A673 (cell line): Measurements from ENCODE around the gene ADGRG3. TPM values are rescaled to one million over a fixed set of nuclear protein-coding genes. Genes with fewer than 3 reads are reported as not detected.

Experiments
- BruUV-seq: library from RNA; stranded (reverse); fragments of 400-500 nt; replicated peaks from 2 replicates; lab custom pipeline; 2021; lab: Mats Ljungman, UMichigan
- CTCF ChIA-PET: fragments of 300-600 bp; sonication (Branson Sonifier 250); formaldehyde crosslinking; loops from one replicate; lab custom pipeline; 2022; ENCODE audit warnings: antibody characterized with exemption; lab: Charles Lee
- POLR2A ChIA-PET: fragments of 300-600 bp; sonication (Branson Sonifier 250); formaldehyde crosslinking; loops from one replicate; lab custom pipeline; 2022; ENCODE audit warnings: antibody characterized with exemption; ENCODE audit not compliant: low non-redundant PET; lab: Charles Lee
- DNase-seq: peaks from one replicate; pipeline ENCODE4 v3.0.0-alpha.2; 2015; ENCODE audit warnings: low spot score
- H3K27ac ChIP-seq: fragments of 200-600 bp; sonication (generic); 2 replicates; pipeline ENCODE4 v1.5.1; 2016; ENCODE audit warnings: mixed run types, low read depth, mild to moderate bottlenecking, mixed read lengths, antibody characterized with exemption, low read length; ENCODE audit not compliant: poor library complexity, severe bottlenecking
- H3K27me3 ChIP-seq: fragments of 200-600 bp; sonication (generic); replicated peaks from 2 replicates; pipeline ENCODE4 v1.6.1; 2017; ENCODE audit warnings: mixed run types, low read depth, mild to moderate bottlenecking, mixed read lengths, antibody characterized with exemption, low read length; ENCODE audit not compliant: insufficient read depth, poor library complexity
- H3K36me3 ChIP-seq: fragments of 200-600 bp; sonication (generic); 2 replicates; pipeline ENCODE4 v1.6.1; 2016; ENCODE audit warnings: mixed run types, mild to moderate bottlenecking, mixed read lengths, antibody characterized with exemption, low read length; ENCODE audit not compliant: insufficient read depth, poor library complexity, severe bottlenecking
- H3K4me1 ChIP-seq: fragments of 200-600 bp; sonication (generic); 2 replicates; pipeline ENCODE4 v1.6.1; 2017; ENCODE audit warnings: mixed run types, mild to moderate bottlenecking, mixed read lengths, antibody characterized with exemption, low read length; ENCODE audit not compliant: insufficient read depth, poor library complexity, severe bottlenecking
- H3K4me3 ChIP-seq: fragments of 200-600 bp; sonication (generic); 2 replicates; pipeline ENCODE4 v1.5.1; 2016; ENCODE audit warnings: low read depth, mixed run types, mild to moderate bottlenecking, mixed read lengths, low read length; ENCODE audit not compliant: poor library complexity, severe bottlenecking
- H3K9me3 ChIP-seq: fragments of 200-600 bp; sonication (generic); 2 replicates; pipeline ENCODE4 v1.6.1; 2016; ENCODE audit warnings: mixed run types, low read depth, mild to moderate bottlenecking, mixed read lengths, antibody characterized with exemption, low read length; ENCODE audit not compliant: poor library complexity, severe bottlenecking
- EZH2 ChIP-seq: fragments of 200-600 bp; sonication (generic); IDR thresholded peaks from 2 replicates; pipeline ENCODE4 v1.6.1; 2017; ENCODE audit warnings: borderline replicate concordance, low read depth, mild to moderate bottlenecking, mixed read lengths, antibody characterized with exemption, low read length; ENCODE audit not compliant: poor library complexity, severe bottlenecking
- intact Hi-C: fragments of 100-400 bp; cut with micrococcal nuclease; formaldehyde crosslinking; loops from one replicate; pipeline ENCODE4 v1.10.0; 2022; ENCODE audit not compliant: unreplicated experiment
- total RNA-seq: library from RNA; stranded (reverse); gene quantifications from 2 replicates; pipeline ENCODE4 v1.2.3, GENCODE V29; 2021
- TF ChIP-seq, protein P1 (sequence below): fragments of 300-800, 200-600 bp; sonication (generic); conservative IDR thresholded peaks from 2 replicates; pipeline ENCODE4 v1.5.1; 2017; ENCODE audit warnings: low read depth, mild to moderate bottlenecking, antibody characterized with exemption, low read length, moderate library complexity, mixed read lengths

The ADGRG3 gene
- total RNA-seq, 1 experiment from 2014 or later = not detected

DNA sequence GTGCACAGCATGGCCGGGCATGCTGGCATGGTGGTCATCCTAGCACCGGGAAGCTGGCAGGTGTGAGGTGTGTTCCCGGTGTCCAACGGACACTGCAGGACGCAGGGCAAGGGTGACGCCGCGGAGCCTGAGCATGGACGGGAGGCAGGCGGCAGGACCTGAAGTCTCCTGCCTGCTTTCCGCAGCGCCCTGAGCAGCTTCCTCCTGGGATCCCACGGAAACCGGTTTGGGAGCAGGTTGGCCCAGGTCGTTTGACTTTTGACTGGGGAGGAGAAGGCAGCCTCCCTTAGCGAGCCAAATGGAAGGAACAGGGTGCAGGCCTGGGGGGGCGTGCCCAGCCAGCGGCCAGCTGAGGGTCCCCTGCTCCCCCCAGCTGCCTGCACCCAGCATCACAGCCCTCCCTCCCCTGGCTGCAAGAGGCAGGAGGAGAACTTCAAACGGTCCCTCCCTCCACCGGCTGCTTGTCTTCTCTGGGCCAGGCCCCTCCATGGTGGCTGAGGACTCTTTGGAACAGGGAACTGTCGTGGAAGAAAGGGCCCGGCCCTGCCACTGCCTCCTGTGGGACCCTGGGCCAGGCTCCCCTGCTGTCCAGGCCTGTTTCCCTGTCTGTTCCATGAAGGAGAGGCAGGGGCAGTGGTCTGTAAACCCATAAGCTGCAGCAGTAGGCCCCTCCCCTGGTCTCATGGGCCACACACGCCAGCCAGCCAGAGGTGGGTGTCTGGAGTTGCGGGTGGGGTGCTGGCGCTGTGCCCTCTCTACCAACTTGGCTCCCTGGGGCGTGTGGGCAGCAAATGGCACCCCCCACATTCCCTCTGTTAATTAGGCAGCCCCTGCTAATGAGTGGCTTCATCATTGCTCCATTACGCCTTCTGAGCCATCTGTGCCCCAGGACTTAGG, 47.5 kb upstream of the ADGRG3 start:
- H3K36me3 ChIP-seq = no peaks in the 10 kb centered on the region
- H3K4me3 ChIP-seq = no peak overlapping the region
- no peak overlapping the region for H3K27ac ChIP-seq
- no peaks in the 10 kb centered on the region for H3K27me3 ChIP-seq
- H3K9me3 ChIP-seq = no peaks in the 10 kb centered on the region
- TF ChIP-seq, protein P1, sequence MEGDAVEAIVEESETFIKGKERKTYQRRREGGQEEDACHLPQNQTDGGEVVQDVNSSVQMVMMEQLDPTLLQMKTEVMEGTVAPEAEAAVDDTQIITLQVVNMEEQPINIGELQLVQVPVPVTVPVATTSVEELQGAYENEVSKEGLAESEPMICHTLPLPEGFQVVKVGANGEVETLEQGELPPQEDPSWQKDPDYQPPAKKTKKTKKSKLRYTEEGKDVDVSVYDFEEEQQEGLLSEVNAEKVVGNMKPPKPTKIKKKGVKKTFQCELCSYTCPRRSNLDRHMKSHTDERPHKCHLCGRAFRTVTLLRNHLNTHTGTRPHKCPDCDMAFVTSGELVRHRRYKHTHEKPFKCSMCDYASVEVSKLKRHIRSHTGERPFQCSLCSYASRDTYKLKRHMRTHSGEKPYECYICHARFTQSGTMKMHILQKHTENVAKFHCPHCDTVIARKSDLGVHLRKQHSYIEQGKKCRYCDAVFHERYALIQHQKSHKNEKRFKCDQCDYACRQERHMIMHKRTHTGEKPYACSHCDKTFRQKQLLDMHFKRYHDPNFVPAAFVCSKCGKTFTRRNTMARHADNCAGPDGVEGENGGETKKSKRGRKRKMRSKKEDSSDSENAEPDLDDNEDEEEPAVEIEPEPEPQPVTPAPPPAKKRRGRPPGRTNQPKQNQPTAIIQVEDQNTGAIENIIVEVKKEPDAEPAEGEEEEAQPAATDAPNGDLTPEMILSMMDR = no peak
- no peak for TF ChIP-seq EZH2
- BruUV-seq = no TSS peak
- H3K4me1 ChIP-seq = no peaks in the 10 kb centered on the region
- CTCF ChIA-PET = interaction anchor here (0.6 kb wide), 1 partner anchor 242 kb away, joined by 9 read pairs; no protein-coding TSS in a partner anchor
- intact Hi-C loops = no loop called here
- POLR2A ChIA-PET = no interaction called here
- no peak for DNase-seq

DNA sequence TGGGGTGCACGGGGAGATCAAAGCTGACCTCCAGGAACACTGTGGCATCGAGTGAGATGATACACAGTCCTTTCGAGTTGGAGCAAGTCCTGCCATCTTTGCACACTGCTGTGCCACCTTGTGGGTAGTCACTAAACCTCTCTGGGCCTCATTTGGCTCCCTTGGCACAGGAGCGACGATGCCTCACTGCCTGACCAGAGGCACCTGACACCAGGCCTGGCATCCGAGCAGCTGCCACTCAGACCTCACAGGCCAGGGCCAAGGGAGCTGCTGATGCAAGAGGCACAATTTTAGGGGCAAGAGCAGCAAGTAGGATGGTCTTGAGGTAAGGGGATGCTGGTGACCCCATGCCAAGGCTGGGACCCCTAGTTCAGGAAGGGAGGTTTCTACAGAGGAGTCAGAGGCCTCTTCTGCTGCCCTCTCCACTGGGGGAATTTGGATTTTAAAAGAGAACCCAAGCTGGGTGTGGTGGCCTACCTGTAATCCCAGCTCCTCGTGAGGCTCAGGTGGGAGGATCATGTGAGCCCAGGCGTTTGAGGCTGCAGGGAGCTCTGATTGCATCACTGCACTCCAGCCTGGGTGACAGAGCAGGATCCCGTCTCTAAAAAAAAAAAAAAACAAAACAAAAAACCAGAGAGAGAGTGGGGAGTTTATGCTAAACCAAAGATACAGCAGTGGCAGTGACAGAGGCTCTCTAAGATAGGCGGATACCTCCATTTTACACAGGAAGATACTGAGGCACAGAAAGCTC, 46.4 kb upstream of the ADGRG3 start:
- Histone ChIP-seq H3K27ac (no peak overlapping the region), H3K36me3 (no peaks in the 10 kb centered on the region), H3K9me3 (no peaks in the 10 kb centered on the region), H3K27me3 (no peaks in the 10 kb centered on the region), H3K4me3 (no peak overlapping the region), H3K4me1 (no peaks in the 10 kb centered on the region)
- POLR2A ChIA-PET = no interaction called here
- BruUV-seq = no TSS peak
- TF ChIP-seq EZH2 = no peak
- TF ChIP-seq, protein P1 = no peak
- CTCF ChIA-PET = no interaction called here
- no peak for DNase-seq
- intact Hi-C loops = no loop called here

DNA sequence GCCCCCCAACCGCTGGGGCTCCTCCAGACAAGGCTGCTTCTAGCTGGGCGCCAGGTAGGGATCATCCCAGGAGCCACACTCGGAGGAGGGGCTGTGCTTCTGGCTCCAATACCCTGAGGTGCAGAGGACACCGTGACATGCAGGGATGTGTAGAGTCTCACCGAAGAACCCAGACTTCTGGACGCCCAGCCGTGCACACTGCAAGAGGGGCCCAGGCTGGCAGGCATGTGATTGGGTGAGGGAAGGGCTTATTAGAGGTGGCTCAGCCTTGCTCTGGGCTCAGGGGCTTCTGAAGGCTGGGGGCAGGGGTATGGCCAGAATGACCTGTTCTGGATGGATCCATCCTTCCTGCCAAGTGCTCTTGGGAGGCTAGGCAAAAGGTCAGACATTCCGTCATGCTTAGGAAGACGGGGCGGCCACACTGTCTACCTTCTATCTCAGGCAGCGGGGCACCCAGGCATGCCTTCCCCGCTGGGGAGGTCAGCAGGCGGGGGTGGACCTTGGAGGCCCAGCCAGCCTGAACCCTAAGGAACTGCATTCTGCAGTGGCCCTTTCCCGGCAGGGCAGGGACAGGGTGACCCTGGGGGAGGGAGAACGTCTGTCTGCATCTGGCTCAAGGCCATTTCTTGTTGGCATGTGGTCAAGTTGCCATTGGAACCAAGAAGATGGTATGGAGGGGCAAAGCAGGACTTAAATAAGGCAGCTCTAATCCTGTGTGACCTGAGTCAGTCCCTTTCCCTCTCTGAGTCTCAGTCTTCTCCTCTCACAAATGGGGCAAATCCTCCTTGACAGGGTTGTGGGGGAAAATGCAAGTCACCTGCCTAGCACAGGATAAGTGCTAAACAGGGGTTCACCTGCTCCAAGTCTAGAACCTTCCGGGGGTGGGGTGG, 45.5 kb upstream of the ADGRG3 start:
- no peaks in the 10 kb centered on the region for H3K27me3 ChIP-seq
- ChIA-PET POLR2A (no interaction called here), CTCF (no interaction called here)
- no peaks in the 10 kb centered on the region for H3K9me3 ChIP-seq
- H3K4me3 ChIP-seq = no peak overlapping the region
- TF ChIP-seq, protein P1 = no peak
- no peak for TF ChIP-seq EZH2
- intact Hi-C loops = no loop called here
- DNase-seq = no peak
- BruUV-seq = no TSS peak
- no peak overlapping the region for H3K27ac ChIP-seq
- H3K36me3 ChIP-seq = no peaks in the 10 kb centered on the region
- H3K4me1 ChIP-seq = no peaks in the 10 kb centered on the region
